GM19240 (cell line): ENCODE data around the gene GLB1L3.

Source experiments
- DNase-seq: peaks from one replicate; pipeline ENCODE4 v3.0.0; 2011; ENCODE audit warnings: low spot score; ENCODE audit not compliant: insufficient read length

GLB1L3 gene

DNA sequence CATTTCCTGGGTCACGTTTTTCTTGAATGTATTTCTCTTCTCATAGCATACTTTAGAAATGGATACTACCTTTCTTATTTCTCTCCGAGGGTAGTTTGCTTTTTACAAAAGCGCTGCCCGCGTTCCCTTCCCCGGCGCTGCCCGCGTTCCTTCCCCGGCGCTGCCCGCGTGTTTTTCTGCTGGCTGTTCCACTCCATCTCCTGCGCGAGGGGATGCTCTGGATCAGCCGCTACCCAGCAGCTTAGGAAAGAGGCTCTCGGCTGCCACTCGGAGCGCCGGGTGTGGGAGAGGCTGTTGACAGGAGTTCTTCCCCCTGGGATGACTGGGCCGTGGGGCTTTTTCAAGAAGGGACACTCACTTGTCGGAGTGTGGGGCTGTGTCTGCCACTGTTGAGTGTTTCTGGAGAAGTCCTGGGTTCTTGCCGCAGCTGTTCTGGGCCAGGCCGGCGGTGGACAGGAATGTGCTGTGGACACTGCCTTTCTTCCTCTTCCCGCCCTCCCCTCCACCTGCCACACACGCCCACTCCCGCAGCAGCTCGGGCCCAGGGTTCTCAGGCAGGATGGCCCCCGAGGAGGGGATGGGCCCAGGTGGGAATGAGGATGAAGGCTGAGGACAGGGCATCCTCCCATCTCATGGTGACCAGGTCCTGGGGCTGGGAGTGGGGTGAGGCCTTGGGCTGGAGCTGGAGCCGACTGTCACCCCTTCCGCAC is 86.2 kb downstream of the GLB1L3 start:
- DNase-seq: no peak

DNA sequence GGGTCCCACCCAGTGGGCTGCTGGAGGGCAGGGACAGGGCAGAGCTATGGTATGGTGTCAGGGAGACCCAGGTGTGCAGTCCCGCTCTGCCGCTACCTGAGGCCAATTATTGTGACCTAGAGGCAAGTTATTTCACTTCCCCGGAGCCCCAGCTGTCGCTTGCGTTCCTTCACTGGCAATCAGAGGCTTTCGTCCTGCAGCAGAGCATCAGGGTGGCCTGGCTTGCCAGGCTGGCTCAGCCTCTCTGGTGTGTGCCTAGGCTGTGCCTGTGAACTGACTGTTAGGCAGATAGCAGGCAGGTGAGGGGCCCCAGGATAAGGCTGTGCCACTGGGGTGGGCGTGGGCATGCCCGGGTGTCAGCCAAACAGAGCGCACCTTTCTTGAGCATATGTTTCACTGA is 87.0 kb downstream of the GLB1L3 start:
- DNase-seq: no peak

DNA sequence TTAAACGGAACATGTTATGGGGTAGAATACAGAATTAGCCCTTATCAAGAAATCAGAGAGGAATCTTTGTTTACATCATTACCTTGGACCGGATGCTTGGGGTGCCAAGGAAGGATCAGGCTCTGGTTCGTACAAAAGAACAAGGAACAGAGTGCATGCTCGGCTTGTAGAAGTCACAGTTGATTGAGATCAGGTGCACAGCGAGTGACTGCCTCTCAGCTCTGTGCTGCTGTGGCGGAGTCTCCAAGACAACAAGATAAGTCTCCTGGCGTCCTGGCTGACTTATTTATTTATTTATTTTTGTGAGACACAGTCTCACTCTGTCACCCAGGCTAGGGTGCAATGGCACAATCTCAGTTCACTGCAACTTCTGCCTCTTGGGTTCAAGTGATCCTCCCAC is 87.4 kb downstream of the GLB1L3 start:
- DNase-seq: no peak

DNA sequence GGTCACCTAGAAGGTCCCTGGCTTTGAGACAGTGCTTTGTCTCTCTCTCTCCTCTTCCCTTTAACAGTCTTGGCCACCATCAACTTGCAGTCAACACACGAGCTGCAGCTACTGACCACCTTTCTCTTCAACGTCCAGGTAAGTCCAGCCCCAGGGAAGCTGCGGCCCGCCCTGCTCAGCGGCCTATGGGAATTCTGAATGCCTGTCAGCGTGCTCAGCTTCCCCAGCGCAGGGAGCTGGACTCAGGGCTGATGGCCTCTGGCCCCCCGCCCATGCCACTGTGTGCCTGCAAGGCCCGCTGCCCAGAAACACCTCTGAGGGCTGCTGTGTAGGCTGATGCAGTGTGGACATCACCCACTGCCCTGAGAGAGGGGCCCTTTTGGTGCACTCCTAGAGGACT is 88.1 kb downstream of the GLB1L3 start:
- no peak for DNase-seq

DNA sequence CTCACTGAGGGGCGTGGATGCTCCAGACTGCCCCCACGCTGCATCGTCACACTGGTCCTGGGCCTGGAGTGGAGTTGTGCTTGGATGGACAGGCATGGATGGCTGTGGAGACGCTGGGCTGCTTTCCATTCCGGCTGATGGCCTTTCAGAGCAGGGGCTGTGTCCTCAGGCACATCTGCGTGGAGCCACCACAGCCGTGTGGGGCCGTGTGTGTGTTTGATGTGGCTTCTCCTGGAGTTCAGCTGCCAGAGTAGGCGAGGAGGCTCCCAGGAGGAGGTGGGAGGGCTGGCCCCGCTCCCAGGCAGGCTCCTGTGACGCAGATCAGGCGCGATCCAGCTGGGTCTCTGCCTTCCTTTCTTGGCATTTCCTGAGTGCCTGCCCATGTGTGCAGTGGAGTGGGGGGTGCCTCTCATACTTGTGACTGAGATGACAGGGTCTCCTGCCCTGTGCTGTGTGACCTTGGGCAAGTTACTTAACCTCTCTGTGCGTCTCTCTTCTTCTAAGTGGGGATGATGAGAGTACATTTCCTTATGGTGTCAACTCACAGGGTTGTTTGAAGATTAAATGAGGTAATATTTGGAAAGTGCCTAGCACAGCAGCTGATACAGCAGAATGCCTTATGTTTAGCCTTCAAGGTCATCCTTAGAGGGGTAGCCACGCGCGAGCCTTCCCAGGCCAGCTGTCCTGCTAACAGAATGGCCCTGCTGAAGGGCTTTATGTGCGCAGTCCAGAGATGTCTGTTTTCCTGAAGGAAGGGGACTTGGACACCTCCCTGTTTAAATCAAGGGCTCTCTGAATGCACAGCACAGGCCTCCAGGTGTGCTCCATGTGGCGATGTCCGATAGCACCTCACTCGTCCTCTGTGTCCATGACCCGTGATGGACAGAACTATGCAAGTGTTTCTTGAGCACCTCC is 89.1 kb downstream of the GLB1L3 start:
- no peak for DNase-seq

DNA sequence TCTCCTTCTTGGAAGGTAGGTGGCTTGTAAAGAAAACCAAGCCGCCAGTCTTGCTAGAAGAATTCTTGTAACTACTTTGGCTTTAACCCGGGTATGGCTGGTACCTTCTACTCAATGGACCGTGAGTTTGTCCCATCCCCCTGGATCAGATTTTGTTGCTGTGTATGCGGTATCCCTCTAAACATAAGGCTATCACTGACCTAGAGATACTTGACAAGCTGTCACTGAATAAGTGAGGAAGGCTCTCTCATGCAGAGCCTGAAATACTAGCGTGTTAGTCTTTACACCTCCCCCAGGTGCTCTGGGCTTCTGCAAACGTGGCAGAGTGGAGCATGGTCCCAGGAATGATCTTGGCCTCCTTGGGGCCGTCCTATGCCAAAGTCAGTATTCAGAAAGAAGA is 90.1 kb downstream of the GLB1L3 start:
- no peak for DNase-seq

DNA sequence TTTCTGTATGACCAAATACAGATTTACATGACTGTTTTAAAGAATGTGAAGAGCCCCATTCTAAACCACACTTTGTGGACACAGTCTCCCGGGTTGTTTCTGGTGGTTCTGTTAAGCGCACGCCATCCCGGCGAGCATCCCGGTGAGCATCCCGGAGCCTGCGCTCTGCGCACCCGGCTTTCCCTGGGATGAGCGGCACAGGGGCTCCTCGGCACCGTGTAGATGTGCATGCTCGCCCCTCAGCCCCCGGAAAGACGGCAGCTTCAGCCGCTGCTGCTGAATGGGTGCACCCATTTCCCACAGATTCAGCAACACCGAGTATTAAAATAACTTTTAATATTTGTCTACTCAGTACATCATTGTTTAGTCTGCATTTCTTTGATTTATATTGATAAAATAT is 91.6 kb downstream of the GLB1L3 start:
- no peak for DNase-seq
